Activated CD8-positive, alpha-beta T cell treated with anti-CD3 and anti-CD28 coated beads for 36 hours (primary cell): ENCODE measurements around the gene TUBB2B. TPM values are rescaled to one million over a fixed set of nuclear protein-coding genes. Genes with fewer than 3 reads are reported as not detected.
"Not testable (repeated sequence)": the region's sequence is repeated elsewhere in the genome, so short reads cannot be mapped to it uniquely, and the experiment has no call there.

Experiments used
- ATAC-seq: fragments of 200-7000 bp; cut with Tn5 transposase; one replicate; pipeline ENCODE4 v1.10.0; 2021; ENCODE audit warnings: mild to moderate bottlenecking, moderate library complexity
- CTCF ChIA-PET: fragments of 350-600 bp; sonication (Branson Sonifier 250); formaldehyde crosslinking; loops from one replicate; lab custom pipeline; 2021; ENCODE audit warnings: antibody characterized with exemption; lab: Charles Lee
- POLR2A ChIA-PET: fragments of 350-600 bp; sonication (Branson Sonifier 250); formaldehyde crosslinking; loops from one replicate; lab custom pipeline; 2021; ENCODE audit warnings: antibody characterized with exemption; lab: Charles Lee
- DNase-seq: peaks from one replicate; pipeline ENCODE4 v3.0.0-alpha.2; 2020
- H3K27ac Mint-ChIP-seq: one replicate; pipeline ENCODE4 v1.8.0; 2021; ENCODE audit warnings: mild to moderate bottlenecking, mixed read lengths
- H3K27me3 Mint-ChIP-seq: one replicate; pipeline ENCODE4 v1.8.0; 2021; ENCODE audit warnings: mixed read lengths
- H3K36me3 Mint-ChIP-seq: one replicate; pipeline ENCODE4 v1.8.0; 2021; ENCODE audit warnings: low read depth, mixed read lengths
- H3K4me1 Mint-ChIP-seq: one replicate; pipeline ENCODE4 v1.8.0; 2021; ENCODE audit warnings: low read depth, mixed read lengths
- H3K4me3 Mint-ChIP-seq: one replicate; pipeline ENCODE4 v1.8.0; 2021; ENCODE audit warnings: mild to moderate bottlenecking, moderate library complexity, mixed read lengths
- H3K9me3 Mint-ChIP-seq: one replicate; pipeline ENCODE4 v1.8.0; 2021; ENCODE audit warnings: mixed read lengths
- intact Hi-C: fragments of 100-400 bp; cut with micrococcal nuclease; formaldehyde crosslinking; loops from one replicate; pipeline ENCODE4 v1.10.0; 2022
- total RNA-seq, 2 experiments: library from RNA; stranded (reverse); gene quantifications; one replicate each; pipeline ENCODE4 v1.2.3, GENCODE V29; 2021
- TF ChIP-seq, protein P1 (sequence below): fragments of 200-600 bp; IDR thresholded peaks from one replicate; pipeline ENCODE4 v1.8.0; 2022; ENCODE audit warnings: antibody characterized with exemption, mild to moderate bottlenecking

TUBB2B gene
- total RNA-seq, 2 experiments from 2014 or later: 0.41 to 0.67 TPM

DNA sequence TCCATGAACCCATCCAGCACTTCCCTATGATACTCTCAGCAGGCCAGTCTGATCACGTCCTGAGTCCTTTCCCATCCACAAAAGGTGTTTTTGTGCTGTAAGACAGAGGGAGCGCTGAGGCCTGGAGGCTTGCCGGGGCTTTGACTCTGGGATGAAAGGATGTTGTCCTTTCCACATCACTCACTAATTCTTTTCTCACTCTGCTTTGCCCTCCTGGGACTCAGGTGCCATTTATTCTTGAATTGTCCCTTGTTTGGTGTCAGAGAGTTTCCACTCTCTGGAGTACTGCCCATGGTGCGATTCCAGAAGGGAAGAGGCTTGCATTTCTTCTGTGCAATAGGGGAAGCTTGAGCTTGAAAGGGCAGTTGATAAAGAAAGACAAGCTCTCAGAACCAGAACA lies 15.3 kb upstream of the TUBB2B start:
- Mint-ChIP-seq H3K27ac (no peak overlapping the region), H3K9me3 (no peaks in the 10 kb centered on the region), H3K4me3 (no peak overlapping the region), H3K36me3 (no peaks in the 10 kb centered on the region), H3K4me1 (no peaks in the 10 kb centered on the region), H3K27me3 (peaks cover 23% of the 10 kb centered on the region)
- ATAC-seq (no peak), DNase-seq (no peak)
- intact Hi-C loops: no loop called here
- TF ChIP-seq, protein P1, sequence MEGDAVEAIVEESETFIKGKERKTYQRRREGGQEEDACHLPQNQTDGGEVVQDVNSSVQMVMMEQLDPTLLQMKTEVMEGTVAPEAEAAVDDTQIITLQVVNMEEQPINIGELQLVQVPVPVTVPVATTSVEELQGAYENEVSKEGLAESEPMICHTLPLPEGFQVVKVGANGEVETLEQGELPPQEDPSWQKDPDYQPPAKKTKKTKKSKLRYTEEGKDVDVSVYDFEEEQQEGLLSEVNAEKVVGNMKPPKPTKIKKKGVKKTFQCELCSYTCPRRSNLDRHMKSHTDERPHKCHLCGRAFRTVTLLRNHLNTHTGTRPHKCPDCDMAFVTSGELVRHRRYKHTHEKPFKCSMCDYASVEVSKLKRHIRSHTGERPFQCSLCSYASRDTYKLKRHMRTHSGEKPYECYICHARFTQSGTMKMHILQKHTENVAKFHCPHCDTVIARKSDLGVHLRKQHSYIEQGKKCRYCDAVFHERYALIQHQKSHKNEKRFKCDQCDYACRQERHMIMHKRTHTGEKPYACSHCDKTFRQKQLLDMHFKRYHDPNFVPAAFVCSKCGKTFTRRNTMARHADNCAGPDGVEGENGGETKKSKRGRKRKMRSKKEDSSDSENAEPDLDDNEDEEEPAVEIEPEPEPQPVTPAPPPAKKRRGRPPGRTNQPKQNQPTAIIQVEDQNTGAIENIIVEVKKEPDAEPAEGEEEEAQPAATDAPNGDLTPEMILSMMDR: no peak
- ChIA-PET CTCF (interaction anchor here (0.6 to 1.5 kb wide), 4 partner anchors 9 to 117 kb away, joined by 3 read pairs; no protein-coding TSS in a partner anchor), POLR2A (interaction anchor here (1.3 kb wide), 1 partner anchor 9 kb away, joined by 3 read pairs; no protein-coding TSS in a partner anchor)

DNA sequence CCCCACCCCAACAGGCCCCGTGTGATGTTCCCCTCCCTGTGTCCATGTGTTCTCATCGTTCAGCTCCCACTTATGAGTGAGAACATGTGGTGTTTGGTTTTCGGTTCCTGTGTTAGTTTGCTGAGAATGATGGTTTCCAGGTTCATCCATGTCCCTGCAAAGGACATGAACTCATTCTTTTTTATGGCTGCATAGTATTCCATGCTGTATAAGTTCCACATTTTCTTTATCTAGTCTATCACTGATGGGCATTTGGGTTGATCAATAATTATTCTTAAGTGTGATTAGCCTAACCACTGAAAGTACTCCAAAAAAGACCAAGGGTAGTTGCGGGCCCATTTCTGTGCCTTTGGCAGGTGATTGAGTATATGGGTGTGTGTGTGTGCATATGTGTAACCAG lies 14.3 kb upstream of the TUBB2B start:
- H3K27ac Mint-ChIP-seq, POLR2A ChIA-PET, H3K4me1 Mint-ChIP-seq, CTCF ChIA-PET, H3K4me3 Mint-ChIP-seq, ATAC-seq, H3K9me3 Mint-ChIP-seq, H3K36me3 Mint-ChIP-seq, intact Hi-C loops, DNase-seq: not testable (repeated sequence)
- peaks cover 23% of the 10 kb centered on the region for H3K27me3 Mint-ChIP-seq

DNA sequence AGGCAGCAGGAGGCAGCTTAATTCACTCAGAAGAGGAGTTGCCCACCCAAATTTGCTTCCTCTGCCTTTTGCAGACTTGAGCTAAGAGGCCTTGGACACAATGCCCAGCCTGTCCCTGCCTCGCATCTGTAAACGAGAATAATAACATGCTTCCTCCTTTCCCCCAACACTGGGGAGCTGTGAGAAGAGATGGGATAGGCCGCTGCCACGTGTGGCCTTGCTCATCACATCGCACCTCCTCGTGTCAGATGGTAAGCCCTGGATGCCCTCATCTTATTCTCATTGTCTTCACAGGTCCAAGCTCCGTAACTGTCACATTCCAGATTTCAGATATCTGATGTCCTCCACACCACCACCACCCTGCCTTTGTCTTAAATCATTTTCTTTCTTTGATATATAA lies 13.1 kb upstream of the TUBB2B start:
- intact Hi-C loops: no loop called here
- ChIA-PET CTCF (interaction anchor here (0.6 to 2.2 kb wide), 3 partner anchors 11 to 89 kb away, joined by 3 to 13 read pairs (median 3); no protein-coding TSS in a partner anchor), POLR2A (interaction anchor here (0.6 kb wide), 1 partner anchor 31 kb away, joined by 3 read pairs; no protein-coding TSS in a partner anchor)
- Mint-ChIP-seq H3K27ac (no peak overlapping the region), H3K36me3 (no peaks in the 10 kb centered on the region), H3K4me3 (no peak overlapping the region), H3K4me1 (no peaks in the 10 kb centered on the region), H3K9me3 (no peaks in the 10 kb centered on the region), H3K27me3 (peaks cover 28% of the 10 kb centered on the region)
- ATAC-seq (no peak), DNase-seq (no peak)
- TF ChIP-seq, protein P1: no peak

DNA sequence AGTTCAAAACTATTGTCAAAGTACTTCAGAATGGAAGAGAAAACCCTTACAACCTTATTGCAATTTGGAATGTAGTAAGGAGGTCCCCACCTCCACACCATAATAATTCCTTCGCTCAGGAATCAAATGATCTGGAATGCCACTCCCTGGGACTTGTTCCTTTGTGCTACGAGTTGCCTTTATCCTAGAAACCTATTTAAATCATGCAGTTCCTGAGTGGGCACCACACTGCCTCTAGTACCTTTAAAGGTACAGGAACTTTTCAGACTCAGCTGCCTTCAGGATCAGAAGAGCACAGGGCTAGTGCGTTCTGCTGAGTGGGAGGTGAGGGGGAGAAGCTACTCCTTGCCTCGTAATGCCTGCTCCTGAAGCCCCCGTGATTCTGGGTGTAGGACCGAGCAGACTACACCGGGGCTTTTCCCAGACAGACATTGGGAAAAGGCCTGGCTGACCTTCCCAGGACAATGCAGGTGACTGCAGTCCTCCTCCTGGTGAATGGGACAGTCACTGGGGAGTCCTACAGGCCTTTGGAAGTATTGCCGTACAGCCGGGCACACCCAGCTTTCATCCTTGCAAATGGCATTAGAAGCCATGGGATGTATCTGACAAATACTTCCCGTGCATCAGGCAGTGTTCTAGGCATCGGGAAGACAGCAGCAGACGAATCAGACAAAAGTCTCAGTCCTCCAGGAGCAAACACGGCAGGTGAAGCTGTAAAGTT lies 11.8 kb upstream of the TUBB2B start:
- intact Hi-C loops: no loop called here
- CTCF ChIA-PET: interaction anchor here (0.8 to 2.2 kb wide), 3 partner anchors 12 to 87 kb away, joined by 3 to 13 read pairs (median 3); no protein-coding TSS in a partner anchor
- no peaks in the 10 kb centered on the region for H3K4me1 Mint-ChIP-seq
- H3K27me3 Mint-ChIP-seq: peaks cover 32% of the 10 kb centered on the region
- no peak overlapping the region for H3K4me3 Mint-ChIP-seq
- no peaks in the 10 kb centered on the region for H3K36me3 Mint-ChIP-seq
- DNase-seq (no peak), ATAC-seq (no peak)
- H3K27ac Mint-ChIP-seq: no peak overlapping the region
- no peaks in the 10 kb centered on the region for H3K9me3 Mint-ChIP-seq
- POLR2A ChIA-PET: no interaction called here
- TF ChIP-seq, protein P1: no peak

DNA sequence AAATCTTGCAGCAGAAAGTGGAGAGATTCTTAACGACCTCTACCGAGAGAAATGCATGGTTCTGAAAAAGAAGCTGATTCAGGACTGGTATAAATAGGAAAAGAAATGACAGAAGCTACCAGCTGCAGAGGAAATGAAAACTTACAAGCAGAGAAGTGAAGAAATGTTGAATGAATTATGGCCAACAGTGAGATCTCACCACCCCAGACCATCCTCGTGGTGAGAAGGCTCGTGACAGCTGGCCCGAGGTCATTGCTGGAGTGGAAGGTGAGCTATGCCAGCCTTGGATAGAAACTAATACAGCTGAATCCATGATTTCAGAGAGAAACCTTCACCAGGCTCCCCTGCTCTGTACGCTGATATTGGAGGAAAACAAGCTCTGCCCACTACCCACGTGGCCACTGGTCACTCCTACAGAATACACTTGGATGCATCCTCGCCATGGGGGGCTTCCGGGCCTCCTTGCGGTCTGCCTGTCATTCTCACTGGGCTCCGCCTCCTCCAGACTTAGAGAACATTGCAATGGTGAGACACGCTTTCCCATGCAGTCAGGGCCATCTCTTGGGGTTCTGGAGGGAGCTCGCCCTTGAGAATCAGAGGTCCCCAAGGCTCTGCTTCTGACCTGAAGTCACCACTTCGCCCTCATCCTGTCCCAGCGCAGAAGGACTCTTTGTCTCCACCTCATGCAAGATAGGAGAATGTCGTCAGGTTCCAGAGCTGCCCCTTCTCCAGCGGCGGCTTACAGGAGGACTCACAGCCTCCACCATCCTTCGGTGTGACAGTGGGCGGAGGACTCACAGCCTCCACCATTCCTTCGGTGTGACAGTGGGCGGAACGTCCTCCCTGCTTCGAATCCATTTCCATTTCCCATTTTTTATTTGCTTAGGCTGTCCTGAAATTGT lies 10.6 kb upstream of the TUBB2B start:
- TF ChIP-seq, protein P1: no peak
- ChIA-PET POLR2A (no interaction called here), CTCF (interaction anchor here (1.2 kb wide), 1 partner anchor 13 kb away, joined by 3 read pairs; no protein-coding TSS in a partner anchor)
- ATAC-seq: no peak
- Mint-ChIP-seq H3K36me3 (no peaks in the 10 kb centered on the region), H3K4me1 (no peaks in the 10 kb centered on the region), H3K27ac (no peak overlapping the region), H3K9me3 (no peaks in the 10 kb centered on the region), H3K27me3 (peaks cover 38% of the 10 kb centered on the region), H3K4me3 (no peak overlapping the region)
- intact Hi-C loops: no loop called here
- no peak for DNase-seq
